ENCODE measurements around the gene CYP27C1. TPM values are rescaled to one million over a fixed set of nuclear protein-coding genes. Genes with fewer than 3 reads are reported as not detected.
A peak's percentile ranks its signal among the peaks of the same experiment; 100 is the strongest.

Gene CYP27C1
- polyA plus RNA-seq, 3 donors, result 0.08 to 0.67 (median 0.43) TPM

GRCh38 chr2:127162261-127163089 is 57.6 kb downstream of the CYP27C1 start:
- WGBS, 3 donors, result 95 to 96% (median 96%) methylated on average over 7 of the region's 7 CpGs
- no peak overlapping the region for H3K27ac ChIP-seq (ENCODE audit: low read depth, low read length)

- 75 to 85% (median 80%) methylated on average over 12 of the region's 12 CpGs for WGBS, 3 donors
- H3K27ac ChIP-seq (ENCODE audit: low read depth, low read length), result no peak overlapping the region
These were observed 58.6 kb downstream of the CYP27C1 start for GRCh38 chr2:127161176-127162136.

- H3K27ac ChIP-seq (ENCODE audit: low read depth, low read length), result no peak overlapping the region
- WGBS, 3 donors, result 58 to 96% (median 81%) methylated on average over 3 of the region's 3 CpGs
These were observed 59.4 kb downstream of the CYP27C1 start for GRCh38 chr2:127160676-127161075.

DNA sequence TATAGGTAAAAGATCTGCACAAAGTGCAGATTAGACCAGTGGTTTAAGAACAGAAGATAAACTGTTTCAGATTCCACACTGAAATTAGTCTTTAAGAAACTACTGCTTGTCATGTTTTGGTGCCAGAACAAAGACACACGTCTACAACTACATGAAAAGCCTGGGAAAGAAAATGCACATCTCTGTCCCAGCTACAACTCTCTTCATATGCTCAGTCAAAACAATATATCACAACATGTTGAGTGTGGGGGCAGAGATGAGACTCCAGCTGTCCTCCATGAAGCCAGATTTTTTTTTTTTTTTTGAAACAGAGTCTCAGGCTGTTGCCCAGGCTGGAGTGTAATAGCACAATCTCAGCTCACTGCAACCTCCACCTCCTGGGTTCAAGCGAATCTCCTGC is 60.6 kb downstream of the CYP27C1 start:
- 69 to 82% (median 75%) methylated on average over 2 of the region's 2 CpGs for WGBS, 3 donors
- no peak overlapping the region for H3K27ac ChIP-seq (ENCODE audit: low read depth, low read length)

GRCh38 chr2:127158614-127159290 is 61.3 kb downstream of the CYP27C1 start:
- 76 to 81% (median 76%) methylated on average over 11 of the region's 11 CpGs for WGBS, 3 donors

GRCh38 chr2:127157651-127158485 is 62.2 kb downstream of the CYP27C1 start:
- H3K27ac ChIP-seq (ENCODE audit: low read depth, low read length), result no peak overlapping the region
- 60 to 80% (median 75%) methylated on average over 16 of the region's 16 CpGs for WGBS, 3 donors

More at GRCh38 chr2:127158614-127159290, 61.3 kb downstream of the CYP27C1 start:
- no peak overlapping the region for H3K27ac ChIP-seq (ENCODE audit: low read depth, low read length)

DNA sequence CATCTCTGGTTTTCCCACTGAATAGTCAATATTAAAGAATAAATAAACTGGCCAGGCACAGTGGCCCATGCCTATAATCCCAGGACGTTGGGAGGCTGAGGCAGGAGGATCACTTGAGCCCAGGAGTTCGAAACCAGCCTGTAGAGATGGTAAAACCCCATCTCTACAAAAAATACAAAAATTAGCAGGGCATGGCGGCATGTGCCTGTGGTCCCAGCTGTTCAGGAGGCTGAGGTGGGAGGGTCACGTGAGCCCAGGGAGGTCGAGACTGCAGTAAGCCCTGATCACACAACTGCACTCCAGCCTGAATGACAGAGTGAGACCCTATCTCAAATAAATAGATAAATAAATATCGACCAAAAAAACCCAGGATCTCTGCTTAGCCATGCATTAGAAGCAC is 63.0 kb downstream of the CYP27C1 start:
- WGBS, 3 donors, result 88 to 92% (median 91%) methylated on average over 6 of the region's 6 CpGs
- H3K27ac ChIP-seq (ENCODE audit: low read depth, low read length), result no peak overlapping the region

- H3K27ac ChIP-seq (ENCODE audit: low read depth, low read length), result no peak overlapping the region
- WGBS, 3 donors, result 32 to 56% (median 52%) methylated on average over 2 of the region's 2 CpGs
These were observed 64.2 kb downstream of the CYP27C1 start for GRCh38 chr2:127155947-127156346.

- H3K27ac ChIP-seq (ENCODE audit: low read depth, low read length), result no peak overlapping the region
- WGBS, 3 donors, result 62 to 66% (median 63%) methylated on average over 7 of the region's 7 CpGs
These were observed 65.0 kb downstream of the CYP27C1 start for GRCh38 chr2:127155028-127155581.

DNA sequence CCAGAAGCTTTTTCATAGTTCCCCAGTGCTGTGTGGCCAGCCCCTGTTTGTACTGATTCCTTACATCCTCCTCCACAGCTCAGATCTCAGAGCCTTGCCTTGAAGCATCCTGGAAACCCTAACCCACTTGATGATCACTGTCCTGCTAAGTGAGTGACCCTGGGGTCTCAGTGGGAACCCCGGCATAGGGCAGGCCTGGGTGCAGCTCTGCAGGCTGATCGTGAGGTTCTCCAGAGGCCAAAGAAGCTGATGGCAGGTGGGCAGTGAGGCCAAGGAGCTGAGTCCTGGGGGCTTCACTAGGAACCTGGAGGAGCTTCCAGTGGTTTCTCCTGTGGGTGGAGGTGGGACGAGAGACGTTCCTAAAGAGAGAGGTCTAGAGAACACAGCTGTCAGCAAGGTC is 65.7 kb downstream of the CYP27C1 start:
- H3K27ac ChIP-seq (ENCODE audit: low read depth, low read length), result peak overlapping the region; percentile 12

DNA sequence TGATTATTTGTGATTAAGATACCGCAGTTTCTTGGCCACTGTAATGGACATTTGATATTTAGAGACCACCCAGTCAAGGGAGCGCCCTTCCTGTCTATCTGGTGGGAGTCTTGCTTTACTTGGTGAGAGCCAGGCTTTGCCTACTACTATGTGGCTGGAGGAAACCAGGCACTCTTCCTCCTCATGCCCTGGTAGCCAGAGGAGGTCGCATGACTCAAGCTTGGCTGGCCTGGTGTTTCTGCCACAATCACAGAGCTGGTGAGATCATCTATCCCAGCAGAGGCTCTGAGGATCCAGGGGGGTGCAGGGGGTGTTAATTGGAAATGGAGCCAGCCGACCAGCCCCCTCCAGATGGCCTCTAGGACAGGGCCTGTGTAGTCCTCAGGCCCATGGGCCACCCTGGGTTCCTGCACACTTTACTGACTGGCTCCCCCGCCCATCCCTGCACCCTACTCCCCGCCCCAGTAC is 66.4 kb downstream of the CYP27C1 start:
- WGBS, 3 donors, result 77 to 89% (median 85%) methylated on average over 6 of the region's 6 CpGs
- H3K27ac ChIP-seq (ENCODE audit: low read depth, low read length), result peak overlapping the region; percentile 12

More for the DNA sequence above, 65.7 kb downstream of the CYP27C1 start:
- 78 to 83% (median 82%) methylated on average over 4 of the region's 4 CpGs for WGBS, 3 donors

- WGBS, 3 donors, result 85 to 96% (median 94%) methylated on average over 1 of the region's 1 CpG
- H3K27ac ChIP-seq (ENCODE audit: low read depth, low read length), result no peak overlapping the region
These were observed 69.1 kb downstream of the CYP27C1 start for GRCh38 chr2:127150996-127151395.

DNA sequence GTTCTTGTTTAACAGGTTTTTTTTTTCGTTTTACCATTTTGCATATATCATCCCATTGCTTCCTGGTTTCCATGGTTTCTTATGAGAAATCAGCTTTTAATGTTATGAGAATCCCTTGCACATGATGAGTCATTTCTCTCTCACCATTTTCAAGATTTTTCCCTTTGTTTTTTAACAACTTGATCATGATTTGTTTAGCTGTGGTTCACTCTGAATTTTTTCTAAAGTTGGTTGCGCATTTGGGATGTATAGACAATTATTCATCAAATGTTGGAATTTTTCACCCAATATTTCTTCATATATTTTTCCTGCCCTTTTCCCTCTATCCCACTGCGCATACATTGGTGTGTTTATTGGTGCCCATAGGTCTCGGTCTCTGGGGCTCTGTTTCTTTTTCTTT is 70.7 kb downstream of the CYP27C1 start:
- no peak overlapping the region for H3K27ac ChIP-seq (ENCODE audit: low read depth, low read length)
- WGBS, 3 donors, result 84 to 91% (median 89%) methylated on average over 4 of the region's 4 CpGs

GRCh38 chr2:127146820-127147502 is 73.1 kb downstream of the CYP27C1 start:
- 78 to 86% (median 81%) methylated on average over 10 of the region's 10 CpGs for WGBS, 3 donors

DNA sequence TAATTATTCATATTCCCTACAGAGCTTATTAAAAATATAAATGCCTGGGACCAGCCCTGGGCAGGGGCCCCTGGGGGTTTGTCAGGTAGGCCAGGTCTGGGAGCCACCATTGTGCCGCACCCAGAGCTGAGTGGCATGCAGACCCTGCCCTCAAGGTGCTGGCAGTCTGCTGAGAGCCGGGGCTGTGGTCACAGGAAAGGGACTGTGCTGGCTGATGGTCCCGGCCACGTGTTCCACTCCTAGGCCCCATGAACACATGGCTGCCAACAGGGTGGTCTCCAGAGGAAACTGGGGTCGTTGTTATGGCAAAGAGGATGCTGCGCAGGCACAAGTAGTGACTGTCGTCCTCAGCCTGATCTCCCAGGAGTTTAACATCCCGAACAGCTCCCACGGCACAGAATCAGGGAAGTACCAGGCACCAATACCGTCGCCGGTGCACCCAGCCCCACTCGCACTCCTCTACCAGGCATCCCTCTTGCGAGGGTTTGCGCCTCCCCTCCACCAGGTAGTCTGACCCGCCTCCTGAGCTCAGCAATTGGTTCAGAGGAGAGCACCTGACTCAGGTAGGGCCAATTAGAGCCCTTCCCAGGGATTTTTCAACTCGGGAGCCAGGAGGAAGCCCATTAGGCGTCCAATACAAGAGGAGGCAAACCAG is 73.9 kb downstream of the CYP27C1 start:
- no peak overlapping the region for H3K27ac ChIP-seq (ENCODE audit: low read depth, low read length)
- WGBS, 3 donors, result 83 to 93% (median 88%) methylated on average over 18 of the region's 18 CpGs

More at GRCh38 chr2:127146820-127147502, 73.1 kb downstream of the CYP27C1 start:
- H3K27ac ChIP-seq (ENCODE audit: low read depth, low read length), result no peak overlapping the region

DNA sequence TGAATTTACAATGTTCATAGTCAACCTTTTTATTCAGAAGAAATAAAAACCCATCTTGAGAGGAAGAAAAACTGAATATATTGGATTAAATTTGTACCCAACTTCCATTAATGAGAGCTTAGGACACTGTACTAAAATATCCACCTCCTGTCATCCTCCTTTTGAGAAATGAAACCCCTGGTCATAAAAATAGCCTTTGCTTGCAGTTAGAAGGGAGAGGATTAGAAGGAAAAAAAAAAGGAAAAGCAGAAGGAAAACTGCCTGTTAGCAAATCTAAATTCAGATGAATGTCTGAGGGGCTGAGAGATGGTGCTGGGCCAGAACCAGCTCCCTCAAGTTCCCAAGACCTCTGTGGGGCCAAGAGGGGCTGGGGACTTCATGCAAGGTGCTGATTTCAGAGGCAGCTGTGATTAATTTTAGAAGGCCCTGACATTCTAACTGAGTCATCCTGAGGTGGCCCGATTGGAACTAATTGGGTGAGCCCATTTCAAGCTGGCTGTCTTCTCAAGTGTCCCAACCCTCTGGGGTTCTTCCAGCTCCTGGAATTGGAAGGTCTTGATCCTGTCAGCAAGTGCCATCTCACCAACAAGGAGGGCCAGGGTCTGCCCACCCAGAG is 74.7 kb downstream of the CYP27C1 start:
- no peak overlapping the region for H3K27ac ChIP-seq (ENCODE audit: low read depth, low read length)
- WGBS, 3 donors, result 40 to 80% (median 53%) methylated on average over 1 of the region's 1 CpG

Measured in adipose tissue (tissue), 3 donors.